SHP77 treated with DMSO at 0.1 percent for 48 hours (cell line): ENCODE results near the gene HPCAL1.
"Not testable (repeated sequence)": the region's sequence is repeated elsewhere in the genome, so short reads cannot be mapped to it uniquely, and the experiment has no call there.

Experiments used
- DNase-seq: peaks from one replicate; lab custom pipeline; 2025; lab: John Stamatoyannopoulos, UW

The HPCAL1 gene

DNA sequence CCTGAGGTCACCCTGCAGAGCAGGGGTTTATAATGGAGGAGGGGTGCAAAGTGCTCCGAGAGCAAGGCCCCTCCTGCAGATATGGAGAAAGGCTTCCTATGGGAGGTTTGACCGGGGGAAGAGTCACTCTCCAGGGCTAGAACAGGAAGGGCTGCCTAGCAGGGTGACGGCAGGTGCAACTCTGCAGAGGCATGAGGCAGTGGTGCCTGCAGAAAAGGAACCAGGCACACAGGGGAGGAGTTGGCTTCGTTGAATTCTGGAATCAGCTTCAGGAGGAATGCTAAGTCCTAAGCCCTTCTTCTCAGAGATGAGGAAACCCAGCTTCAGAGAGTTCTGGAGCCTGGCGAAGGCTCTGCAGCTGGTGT is 17.5 kb upstream of the HPCAL1 start:
- DNase-seq: no peak

DNA sequence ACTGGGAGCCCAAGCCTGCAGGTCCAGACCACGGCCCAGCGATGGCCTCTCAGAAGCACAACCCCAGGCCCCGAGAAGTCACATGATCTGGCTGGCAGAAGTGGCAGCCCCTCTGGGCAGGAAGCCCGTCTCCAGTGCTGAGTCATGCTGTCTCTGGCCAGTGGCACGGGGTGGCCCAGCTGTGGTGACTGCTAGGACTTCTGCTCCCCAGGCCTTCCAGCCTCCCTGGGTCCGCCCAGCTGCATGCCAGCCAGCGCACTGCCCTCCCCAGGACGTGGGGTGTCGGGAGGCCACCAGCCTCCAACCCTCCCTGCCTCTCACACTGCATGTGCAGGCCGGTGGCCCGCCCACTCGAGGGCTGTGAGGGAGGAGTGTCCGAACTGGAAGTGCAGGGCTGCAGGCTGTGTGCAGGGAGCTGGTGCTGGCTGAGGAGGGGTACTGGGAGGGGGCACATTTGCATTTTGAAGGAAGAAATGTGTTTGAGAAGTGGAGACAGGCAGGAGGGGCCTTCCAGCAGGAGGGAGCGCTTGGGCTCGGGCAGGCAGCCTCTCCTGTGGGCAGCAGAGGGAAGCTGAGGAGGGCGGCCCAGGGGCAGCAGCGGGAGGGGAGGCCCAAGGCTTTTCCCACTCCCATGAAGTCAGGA is 17.0 kb upstream of the HPCAL1 start:
- DNase-seq: peak; percentile 86

DNA sequence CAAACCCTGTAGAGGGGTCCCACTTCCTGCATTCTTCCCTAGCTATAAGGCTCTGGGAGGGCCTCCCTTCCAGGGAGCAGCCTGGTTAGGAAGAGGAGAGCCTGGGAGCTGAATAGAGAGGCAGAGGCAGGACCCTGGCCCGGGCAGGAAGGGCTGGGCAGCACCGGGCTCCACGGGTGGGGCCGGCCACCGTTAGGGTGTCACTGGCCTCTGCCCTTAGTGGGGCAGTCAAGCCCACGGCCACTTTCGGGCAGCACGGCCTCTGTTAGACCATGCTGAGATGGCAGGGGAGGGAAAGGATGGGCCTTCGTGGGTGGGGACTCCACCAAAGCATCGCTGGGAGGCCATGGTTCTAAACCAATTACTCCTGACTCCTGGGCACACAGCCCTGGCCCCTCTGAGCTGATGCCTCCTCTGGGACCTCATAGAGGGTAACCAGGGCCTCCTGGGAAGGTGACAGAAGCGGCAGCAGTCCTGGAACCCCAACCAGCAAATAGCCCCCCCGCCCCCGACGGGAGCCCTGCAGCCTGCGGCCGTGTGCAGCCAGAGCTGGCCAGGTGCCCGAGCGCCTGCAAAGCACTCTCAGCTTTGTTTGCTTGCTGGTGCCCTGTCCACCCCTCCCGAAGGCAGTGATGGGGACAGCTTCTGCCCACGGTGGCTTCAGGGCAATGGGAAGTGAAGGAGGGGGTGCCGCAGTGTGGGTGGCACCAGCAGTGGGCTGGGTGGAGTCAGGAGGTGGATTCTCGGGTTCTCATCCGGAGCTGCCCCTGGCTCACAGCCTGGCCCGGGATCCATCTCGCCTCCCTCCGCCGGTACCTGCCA is 16.3 kb upstream of the HPCAL1 start:
- peak; percentile 90 for DNase-seq

DNA sequence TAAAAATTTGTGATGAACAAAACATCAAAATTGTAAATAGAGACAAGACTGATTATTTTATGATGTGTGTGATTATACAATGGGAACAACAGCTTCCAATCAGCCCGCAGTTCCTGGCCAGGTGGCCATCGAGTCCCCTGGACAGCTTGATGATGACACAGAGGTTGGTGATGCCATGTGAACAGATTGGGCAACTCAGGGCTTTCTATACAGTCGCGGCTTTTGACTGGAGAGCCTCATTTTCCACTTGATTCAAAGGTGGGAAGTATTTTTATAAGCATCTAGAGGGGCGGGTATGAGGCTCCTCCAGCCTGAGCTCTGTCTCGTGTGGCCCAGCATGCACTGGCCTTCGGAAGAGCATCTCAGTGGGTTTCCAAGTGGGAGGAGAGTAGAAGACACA is 14.9 kb upstream of the HPCAL1 start:
- DNase-seq: no peak

DNA sequence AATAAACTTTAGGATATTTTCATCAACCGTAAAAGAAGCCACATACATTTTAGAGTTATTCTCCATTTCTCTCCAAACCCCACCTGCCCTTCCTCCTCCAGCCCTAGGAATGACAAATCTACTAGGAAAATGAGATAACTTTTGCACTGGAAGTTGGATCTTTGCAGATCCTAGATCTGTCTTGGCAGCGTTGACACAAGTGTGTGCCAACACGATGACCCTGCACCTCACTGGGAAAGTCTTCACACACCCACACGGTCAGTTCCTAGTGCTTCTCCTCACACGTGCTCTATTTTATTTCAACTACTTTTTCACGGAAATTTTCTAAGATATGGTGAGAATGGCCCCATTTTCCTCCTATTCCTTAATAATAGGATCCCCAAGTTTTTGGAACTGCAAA is 14.1 kb upstream of the HPCAL1 start:
- DNase-seq: no peak

DNA sequence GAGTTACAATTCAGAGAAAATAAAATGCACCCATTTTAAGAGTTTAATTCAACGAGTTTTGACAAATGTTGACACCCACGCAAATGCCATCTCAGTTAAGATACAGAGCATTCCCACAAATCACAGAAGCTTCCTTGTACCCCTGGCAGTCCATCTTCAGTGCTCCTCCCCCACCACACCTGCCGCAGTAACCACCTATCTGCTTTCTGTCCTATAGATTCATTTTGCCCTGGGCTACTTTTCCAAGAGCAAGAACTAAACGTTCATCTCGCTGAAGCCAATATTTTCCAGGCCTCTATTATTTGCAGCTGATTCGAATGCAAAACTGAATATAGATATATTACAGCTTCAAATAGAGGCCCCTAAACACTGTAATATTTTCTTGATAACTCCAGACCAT is 13.4 kb upstream of the HPCAL1 start:
- DNase-seq: no peak

DNA sequence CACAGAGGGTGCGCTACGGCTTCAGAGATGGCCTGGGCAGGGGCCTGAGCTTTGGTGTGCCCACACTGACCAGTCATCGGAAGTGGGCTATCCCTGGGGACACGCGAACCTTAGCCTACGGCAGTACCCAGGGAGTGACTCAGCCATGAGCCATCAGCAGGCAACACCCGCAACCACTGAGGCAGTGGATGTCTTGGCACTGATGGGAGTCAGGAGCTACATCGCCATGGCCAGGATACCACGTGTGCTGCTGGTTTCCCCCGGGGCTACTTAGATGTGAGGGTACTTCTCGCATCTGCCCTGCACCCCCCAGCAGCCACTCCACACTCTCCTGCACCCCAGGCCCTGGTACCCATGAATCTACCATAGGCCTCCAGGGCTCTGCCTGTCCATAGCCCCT is 12.8 kb upstream of the HPCAL1 start:
- DNase-seq: no peak

DNA sequence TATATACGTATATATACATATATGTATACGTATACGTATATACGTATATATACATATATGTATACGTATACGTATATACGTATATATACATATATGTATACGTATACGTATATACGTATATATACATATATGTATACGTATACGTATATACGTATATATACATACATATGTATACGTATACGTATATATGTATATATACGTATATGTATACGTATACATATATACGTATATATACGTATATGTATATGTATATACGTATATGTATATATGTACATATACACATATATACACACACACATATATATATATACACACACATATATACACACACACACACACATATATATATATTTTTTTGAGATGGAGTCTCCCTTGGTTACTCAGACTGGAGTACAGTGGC is 11.3 kb upstream of the HPCAL1 start:
- DNase-seq: not testable (repeated sequence)

DNA sequence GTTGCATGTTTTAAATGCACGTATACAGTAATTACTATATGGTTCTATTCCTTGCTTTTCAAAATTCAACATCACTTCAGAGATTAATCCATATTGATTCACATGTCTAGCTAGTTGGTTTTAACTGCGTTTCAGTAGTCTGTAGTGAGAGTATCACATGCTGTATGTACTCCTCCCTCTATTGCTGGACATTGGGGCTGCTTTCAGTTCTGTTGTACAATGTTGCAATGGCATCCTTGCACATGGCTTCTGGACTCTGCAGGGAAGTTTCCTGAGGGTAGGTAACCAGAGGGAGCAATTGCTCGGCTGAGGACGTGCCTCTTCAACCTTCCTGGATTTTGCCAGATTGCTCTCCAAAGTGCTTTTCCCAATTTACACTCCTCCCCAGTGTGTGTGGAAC is 10.7 kb upstream of the HPCAL1 start:
- no peak for DNase-seq

DNA sequence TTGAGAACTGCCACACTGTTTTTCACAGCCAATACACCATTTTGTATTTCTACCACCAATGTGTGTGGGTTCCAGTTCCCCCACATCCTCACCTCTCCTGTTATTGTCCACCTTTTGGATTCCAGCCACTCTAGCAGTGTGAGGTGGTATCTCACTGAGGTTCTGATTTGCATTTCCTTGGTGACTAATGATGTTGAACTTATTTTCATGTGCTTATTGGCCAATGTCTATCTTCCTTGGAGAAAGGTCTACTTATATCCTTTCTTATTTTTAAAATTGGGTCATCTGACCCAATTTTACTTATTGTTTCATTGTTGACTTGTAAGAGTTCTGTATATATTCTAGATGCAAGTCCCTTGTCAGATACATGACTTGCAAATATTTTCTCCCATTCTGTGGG is 9.1 kb upstream of the HPCAL1 start:
- DNase-seq: no peak

DNA sequence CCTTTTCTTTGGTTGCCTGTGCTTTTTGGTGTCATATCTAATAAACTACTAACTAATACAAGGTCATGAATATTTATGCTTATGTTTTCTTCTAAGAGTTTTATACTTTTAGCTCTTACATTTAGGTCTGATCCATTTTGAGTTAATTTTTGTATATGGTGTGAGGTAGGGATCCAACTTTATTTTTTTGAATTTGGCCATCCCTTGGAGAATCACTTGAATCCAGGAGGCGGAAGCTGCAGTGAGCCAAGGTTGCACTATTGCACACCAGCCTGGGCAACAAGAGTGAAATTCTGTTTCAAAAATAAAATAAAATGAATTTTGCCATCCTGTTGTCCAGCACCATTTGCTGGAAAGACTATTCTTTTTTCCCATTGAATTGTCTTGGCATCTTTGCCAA is 8.6 kb upstream of the HPCAL1 start:
- no peak for DNase-seq

DNA sequence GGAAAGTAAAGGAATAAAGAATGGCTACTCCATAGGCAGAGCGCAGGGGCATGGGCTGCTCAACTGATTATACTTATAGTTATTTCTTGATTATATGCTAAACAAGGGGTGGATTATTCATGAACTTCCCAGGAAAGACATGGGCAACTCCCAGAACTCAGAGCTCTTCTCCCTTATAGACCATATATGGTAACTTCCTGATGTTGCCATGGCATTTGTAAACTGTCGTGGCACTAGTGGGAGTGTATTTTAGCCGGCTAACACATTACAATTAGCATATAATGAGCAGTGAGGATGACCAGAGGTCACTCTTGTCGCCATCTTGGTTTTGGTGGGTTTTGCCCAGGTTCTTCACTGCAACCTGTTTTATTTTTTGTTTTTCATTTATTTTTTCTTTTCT is 7.1 kb upstream of the HPCAL1 start:
- not testable (repeated sequence) for DNase-seq

DNA sequence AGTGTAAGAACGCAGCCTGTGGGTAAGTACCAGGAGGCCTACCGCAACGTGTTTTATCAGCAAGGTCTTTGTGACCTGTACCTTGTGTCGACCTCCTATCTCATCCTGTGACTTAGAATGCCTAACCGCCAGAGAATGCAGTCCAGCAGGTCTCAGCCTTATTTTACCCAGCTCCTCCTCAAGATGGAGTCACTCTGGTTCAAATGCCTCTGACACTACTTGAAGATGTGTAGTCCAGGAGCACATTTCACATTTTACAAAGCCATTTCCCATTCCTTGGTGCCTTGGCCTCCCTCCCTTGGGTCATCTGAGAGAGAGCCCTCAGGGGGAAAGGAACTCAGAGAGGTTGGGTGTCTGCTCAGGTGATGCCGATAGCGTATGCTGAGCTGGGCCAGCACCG is 6.6 kb upstream of the HPCAL1 start:
- DNase-seq: no peak

DNA sequence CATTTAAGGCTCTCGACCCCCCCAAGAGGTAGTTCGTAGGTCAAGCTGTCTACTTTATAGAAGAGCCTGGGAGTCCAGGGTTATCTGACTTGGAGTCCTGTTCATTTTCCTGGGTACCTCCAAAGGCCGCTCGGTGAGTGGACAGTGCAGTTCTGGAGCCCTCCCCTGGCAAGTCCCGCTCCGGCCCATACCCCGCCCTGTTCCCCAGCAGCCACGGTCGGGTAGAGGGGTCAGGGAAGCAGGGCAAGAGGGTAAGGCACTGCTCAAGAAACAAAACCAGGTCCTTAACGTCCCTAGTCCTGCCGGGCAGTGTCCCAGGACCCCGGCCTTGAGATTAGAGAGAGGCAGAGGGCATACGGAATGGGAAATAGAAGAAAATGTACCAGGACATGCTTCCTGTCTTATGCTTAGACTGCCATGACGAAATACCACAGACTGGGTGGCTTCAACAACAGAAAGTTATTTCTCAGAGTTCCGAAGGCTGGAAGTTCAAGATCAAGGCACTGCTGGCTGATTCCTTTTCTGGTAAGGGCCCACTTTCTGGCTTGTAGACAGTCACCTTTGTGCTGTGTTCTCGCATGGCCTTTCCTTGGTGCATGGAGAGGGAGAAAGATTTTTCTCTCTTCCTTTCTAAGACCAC is 5.4 kb upstream of the HPCAL1 start:
- no peak for DNase-seq

DNA sequence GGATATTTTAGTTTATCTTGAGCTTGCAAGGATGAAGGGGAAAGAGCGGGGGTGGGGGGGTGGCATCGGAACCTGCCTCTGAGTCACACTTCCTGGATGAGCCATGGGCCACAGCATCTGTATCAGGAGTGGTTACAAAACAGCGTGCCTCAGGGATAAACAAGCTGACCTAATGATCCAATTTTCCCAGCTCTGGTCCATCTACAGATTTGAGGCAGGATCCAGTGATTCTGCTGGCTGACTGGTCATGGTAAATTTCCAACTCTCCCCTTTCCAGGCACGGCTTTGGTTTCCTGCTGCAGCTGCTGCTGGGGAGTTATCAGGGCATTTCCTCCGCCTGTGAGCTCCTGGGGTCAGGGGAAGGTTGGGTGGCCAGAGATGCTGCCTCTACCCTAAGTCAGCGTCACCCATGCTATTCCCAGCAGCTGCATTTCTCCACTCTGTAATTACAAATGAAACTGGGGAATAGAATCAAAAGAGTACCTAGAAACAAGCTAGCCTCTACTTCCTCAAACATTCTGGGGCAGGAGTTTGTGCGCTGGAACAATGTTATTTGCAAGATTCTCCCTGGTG is 4.7 kb upstream of the HPCAL1 start:
- no peak for DNase-seq

DNA sequence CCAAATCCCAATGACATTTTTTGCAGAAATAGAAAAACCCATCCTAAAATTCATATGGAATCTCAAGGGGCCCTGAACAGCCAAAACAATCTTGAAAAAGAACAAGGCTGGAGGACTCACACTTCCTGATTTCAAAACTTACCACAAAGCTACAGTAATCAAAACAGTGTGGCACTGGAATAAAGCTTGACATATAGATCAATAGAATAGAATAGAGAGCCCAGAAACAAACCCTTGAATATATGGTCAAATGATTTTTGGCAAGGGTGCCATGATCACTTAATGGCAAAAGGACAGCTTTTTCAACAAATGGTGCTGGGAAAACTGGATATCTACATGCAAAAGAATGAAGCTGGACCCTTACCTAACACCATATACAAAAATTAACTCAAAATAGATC is 3.9 kb upstream of the HPCAL1 start:
- not testable (repeated sequence) for DNase-seq

DNA sequence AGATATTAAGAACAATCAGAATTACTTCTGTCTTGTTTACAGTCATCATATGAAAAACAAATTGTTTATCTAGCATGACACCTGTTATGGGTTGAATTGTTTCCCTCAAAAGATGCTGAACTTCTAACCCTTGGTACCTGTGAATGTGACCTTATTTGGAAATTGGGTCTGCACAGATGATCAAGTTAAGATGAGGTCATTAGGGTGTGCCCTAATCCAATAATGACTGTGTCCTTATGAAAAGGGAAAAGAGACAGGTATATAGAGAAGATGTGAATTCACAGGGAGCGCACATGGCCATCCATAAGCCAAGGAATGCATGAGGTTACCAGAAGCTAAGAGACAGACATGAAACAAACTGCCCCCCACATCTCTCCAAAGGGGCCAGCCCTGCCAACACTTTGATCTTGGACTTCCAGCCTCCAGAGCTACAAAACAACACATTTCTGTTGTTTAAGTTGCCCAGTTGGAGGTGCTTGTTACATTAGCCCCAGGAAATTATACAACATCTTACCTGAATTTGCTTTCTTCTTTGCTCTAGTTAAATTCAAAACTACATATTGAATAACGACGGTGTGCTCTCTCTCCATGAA is 2.3 kb upstream of the HPCAL1 start:
- no peak for DNase-seq

DNA sequence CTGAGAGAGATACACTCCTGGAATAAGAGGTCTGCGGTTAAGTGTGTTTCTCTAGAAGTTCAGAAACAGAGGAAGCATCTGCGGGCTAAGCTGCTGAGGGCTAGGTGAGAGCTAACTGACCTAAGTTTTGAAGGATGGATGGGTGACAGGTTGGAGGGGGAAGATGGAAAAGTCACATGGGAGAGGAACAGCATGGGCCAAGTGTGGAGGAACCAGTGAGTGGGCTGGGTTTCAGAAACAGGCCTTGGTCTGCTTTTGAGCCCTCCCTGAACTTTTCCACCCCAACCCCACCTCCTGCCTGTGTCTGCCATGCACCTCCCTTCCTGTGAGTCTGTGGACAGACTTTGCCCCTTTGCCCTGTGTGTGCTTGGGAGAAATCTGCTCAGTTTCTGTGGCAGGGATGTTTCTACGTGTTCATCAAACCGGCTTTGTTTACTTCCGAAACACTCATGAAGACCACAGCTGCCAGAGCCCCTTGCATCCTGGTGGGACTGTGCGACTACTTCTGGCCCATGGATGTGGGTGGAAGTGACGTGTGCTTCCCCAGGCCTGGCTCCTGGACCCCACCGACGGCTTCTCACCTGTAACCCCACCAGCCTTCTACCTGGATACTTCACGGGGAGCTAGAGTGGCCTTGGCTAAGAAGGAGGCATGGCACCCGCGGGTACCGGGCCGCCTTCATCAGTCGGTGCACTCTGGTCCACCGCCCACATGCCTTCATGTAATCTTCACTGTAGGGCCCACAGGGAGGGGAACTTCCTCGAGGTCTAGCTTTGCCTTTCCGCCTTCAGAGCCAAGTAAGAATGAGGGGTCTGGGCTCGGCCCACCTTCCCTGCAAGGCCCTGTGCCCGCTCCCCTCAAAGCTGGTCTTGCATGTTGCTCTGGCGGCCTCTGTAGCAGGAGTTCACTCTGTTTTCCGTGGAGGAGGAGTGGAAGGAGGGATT is 1.4 kb upstream of the HPCAL1 start:
- no peak for DNase-seq

DNA sequence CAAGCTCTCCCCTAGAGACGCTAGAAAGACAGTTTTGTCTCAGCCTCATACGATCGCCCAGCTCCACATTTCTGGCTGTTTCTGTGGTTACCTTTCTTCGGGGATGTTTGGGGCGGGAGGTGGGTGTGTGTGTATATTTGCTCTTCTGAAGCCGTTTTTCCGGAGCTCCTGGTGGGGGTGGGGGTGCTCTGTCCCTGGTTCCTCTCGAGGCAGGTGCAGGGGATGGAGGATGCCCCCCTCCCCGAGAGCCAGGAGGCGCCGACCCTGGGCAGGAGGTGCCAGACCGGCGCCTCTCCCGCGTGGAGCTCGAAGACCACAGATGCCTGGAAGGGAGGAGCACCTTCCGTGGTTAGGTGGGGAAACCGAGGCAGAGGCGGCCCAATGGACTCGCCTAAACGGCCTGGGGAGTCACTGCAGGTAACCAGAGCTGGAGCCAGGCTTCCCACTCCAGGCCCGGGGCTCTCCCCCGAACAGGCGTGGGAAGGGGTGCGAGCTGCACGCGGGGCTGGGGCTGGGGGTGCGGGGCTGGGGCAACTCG is 694 bp upstream of the HPCAL1 start:
- DNase-seq: no peak

DNA sequence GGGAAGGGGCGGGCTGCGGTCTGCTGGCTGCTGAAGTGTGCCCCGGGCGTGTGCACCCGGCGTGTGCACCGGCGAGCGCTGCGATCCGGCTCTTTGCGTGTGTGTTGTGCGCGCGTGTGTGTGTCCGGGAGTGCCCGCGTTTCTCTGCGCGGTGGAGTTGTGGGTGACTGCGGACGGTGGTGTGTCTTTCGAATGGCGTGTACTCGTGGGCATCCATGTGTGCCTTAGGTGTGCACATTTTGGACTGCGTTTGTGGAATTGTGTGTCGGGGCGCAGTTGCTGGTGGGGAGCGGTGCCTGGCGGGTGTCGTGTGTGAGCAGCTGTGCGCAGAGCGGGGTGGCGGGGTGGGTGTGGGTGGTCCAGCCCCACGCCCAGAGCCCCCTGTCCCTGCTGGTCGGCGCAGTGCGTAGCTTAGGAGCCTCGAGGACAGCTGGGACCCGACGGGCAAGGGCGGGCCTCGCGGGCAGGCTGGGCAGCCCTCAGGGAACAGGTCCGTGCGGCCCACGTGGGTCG is 533 bp downstream of the HPCAL1 start:
- DNase-seq: no peak
